ENCODE measurements around the gene NRCAM. TPM values are rescaled to one million over a fixed set of nuclear protein-coding genes. Genes with fewer than 3 reads are reported as not detected.

NRCAM gene
- total RNA-seq, 1 donor from 2014 or later: 1.1 TPM

DNA sequence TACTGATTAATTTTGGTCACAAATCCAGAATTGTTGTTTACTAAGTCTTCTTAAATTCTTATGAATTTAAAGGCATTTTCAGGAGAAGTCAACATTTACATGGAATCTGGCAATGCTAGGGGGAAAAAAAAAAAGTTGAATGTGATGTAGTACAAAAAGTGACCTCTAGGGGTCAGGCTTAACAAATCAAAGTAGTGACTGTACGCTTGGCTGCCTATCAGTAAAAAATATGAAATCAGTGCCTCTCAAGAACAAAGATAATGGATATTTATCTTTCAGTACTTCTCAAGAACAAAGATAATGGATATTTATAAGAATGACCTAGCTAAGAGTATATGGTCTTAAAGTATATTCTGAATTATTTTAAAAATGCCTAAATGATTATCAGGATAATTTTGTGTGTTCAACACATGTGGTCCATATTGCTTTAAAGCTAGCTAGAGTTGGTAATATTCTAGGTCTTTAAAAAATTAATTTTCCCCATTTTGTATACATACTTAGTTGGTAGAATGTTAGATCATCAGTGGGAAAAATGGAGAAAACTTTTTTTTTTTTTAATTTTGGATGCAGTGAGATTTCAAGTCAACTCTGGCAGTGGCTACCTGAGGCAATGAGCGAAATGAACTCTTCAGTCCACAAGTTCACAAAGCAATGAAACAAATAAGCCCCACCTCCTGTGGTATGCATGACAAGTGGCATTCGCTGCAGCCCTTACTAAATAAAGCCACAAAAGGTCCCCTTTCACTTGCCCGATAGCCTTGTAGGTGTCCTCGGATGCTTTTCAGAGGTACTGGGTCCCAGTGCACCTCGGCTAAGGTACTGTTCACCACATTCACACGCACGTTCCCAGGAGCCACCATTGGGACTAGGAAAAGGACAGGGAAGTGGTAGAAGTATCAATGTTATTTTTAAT, 274.9 kb downstream of the NRCAM start:
- ATAC-seq: peak; percentile 93

GRCh38 chr7:108178398-108178797, 277.8 kb downstream of the NRCAM start:
- no peak for ATAC-seq
- DNase-seq (ENCODE audit: low spot score): no peak

More for the DNA sequence above, 274.9 kb downstream of the NRCAM start:
- no peak for DNase-seq (ENCODE audit: low spot score)

GRCh38 chr7:108171164-108171563, 285.1 kb downstream of the NRCAM start:
- ATAC-seq (no peak), DNase-seq (ENCODE audit: low spot score) (no peak)

- no peak for ATAC-seq
- DNase-seq (ENCODE audit: low spot score): no peak
These were observed 286.0 kb downstream of the NRCAM start for GRCh38 chr7:108170251-108170650.

DNA sequence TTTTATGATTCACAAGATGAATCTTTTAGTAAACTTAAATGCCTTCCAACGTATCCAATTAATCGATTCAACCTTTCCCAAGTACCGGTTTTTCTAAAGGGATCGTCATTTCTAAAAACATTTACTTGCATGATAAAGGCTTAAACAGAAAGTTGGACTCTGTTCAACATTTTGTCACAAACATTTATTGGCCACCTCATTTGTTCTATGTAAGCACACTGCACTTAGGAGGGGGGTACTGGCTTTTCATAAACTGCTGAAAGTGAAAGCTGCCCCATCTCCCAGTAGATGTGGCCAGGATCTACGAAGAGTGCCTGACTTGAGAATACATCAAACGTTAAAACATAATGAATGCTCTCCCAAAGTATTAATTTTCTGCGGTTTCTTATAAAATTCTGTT, 288.8 kb downstream of the NRCAM start:
- no peak for ATAC-seq
- no peak for DNase-seq (ENCODE audit: low spot score)

GRCh38 chr7:108166687-108167086, 289.5 kb downstream of the NRCAM start:
- ATAC-seq: no peak
- DNase-seq (ENCODE audit: low spot score): no peak

- DNase-seq (ENCODE audit: low spot score) (no peak), ATAC-seq (no peak)
These were observed 290.5 kb downstream of the NRCAM start for GRCh38 chr7:108165723-108166122.

DNA sequence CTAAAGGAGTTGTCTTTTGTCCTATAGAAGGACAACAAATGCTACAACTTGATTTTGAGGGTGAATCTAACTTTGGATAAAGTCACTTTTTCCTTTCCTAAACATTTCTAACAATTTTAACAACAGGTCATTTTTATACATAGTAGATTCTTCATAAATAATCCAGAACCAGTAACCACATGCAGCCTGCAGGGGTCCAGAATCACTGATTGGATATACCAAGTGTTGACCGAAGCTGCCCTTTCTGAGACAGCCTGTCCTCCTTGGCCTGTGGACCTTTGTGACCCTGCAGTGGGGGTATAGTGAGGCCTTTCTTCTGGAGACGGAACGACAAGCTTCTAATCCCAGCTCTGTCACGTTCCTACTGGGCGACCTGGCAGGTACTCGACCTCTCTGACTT, 291.3 kb downstream of the NRCAM start:
- no peak for ATAC-seq

GRCh38 chr7:108164342-108164741, 291.9 kb downstream of the NRCAM start:
- DNase-seq (ENCODE audit: low spot score) (no peak), ATAC-seq (peak; percentile 84)

More for the DNA sequence above, 291.3 kb downstream of the NRCAM start:
- DNase-seq (ENCODE audit: low spot score): no peak

- DNase-seq (ENCODE audit: low spot score) (no peak), ATAC-seq (no peak)
These were observed 297.5 kb downstream of the NRCAM start for GRCh38 chr7:108158776-108159175.

DNA sequence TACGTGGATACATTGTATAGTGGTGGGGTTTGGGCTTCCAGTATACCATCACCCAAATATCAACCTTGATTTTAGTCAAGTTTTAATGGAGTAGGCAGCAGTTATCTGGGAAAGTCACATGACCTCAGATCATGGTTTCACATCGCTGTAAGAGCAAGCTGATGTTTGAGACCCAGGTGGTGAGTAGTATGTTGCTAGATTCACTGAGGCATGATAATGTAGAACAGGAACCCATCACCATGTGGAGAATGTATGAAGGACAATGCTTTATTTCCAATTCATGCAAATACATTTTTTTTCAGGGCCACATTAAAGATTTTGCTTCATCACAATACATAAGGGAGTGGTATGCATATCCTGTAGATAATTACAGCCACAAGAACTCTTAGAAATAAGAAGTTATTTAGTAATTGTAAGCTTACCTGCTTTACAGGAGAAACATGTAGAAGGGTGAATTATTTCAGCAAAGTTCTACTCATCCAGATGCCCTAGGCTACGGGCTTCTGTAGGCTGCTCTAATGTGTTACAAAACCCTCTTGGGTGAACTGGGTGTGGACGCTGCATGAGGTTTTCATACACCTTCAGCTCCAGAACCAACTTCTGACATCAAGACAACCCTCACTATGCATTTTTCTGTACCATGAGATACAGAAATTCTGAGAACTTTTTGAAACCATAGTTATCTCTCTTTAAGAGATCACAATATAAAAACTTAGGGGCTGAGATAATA, 298.5 kb downstream of the NRCAM start:
- DNase-seq (ENCODE audit: low spot score): no peak
- ATAC-seq: no peak

GRCh38 chr7:108156897-108157605, 299.2 kb downstream of the NRCAM start:
- DNase-seq (ENCODE audit: low spot score) (no peak), ATAC-seq (no peak)

- no peak for ATAC-seq
- DNase-seq (ENCODE audit: low spot score): no peak
These were observed 304.0 kb downstream of the NRCAM start for GRCh38 chr7:108152198-108152597.

DNA sequence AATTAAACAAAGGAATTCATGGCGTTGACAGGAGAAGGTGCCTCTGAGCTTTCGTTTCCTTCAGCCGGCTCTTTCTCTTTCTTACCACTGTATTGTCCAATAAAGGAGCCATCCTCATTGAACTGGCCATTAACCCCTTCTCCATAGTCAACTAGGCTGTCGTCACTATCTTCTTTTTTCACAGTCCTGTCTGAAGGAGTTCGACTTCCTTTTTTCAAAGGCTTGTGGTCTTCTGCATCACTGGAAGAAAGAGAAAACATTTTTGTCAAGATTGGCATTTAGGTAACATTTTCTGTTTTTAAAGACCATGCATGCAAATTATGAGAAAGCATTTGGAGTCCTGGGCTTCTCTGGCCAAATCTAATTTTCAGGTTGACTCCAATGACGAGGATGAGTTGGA, 306.3 kb downstream of the NRCAM start:
- DNase-seq (ENCODE audit: low spot score) (no peak), ATAC-seq (no peak)

DNA sequence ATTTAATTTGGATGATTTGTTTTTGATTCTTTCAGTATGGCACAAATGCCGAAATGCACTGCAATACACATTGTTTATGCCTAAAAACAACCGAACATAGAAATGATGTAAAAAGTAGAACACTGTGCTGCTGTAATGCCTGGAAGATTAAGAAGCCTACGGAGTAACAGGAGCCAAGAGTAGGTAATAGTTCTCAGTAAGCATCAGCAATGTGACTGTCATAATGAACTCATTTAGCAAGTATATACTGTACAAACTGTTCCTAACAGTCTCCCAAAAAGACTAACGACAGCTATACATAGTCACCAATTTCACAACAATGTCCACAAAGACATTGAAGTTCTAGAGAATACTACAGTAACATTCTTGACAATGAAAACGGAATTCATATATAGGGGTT, 307.1 kb downstream of the NRCAM start:
- no peak for ATAC-seq

GRCh38 chr7:108147031-108147563, 309.1 kb downstream of the NRCAM start:
- ATAC-seq (peak; percentile 81), DNase-seq (ENCODE audit: low spot score) (peak; percentile 50)

More for the DNA sequence above, 307.1 kb downstream of the NRCAM start:
- no peak for DNase-seq (ENCODE audit: low spot score)

- DNase-seq (ENCODE audit: low spot score): peak; percentile 67
- ATAC-seq: peak; percentile 93
These were observed 310.0 kb downstream of the NRCAM start for GRCh38 chr7:108146070-108146842.

- ATAC-seq: no peak
- DNase-seq (ENCODE audit: low spot score): no peak
These were observed 310.8 kb downstream of the NRCAM start for GRCh38 chr7:108145401-108145800.

GRCh38 chr7:108144931-108145330, 311.3 kb downstream of the NRCAM start:
- DNase-seq (ENCODE audit: low spot score) (no peak), ATAC-seq (no peak)
